ENCODE data around the gene CD151. TPM values are rescaled to one million over a fixed set of nuclear protein-coding genes. Genes with fewer than 3 reads are reported as not detected.

The CD151 gene
- 615 and 663 TPM in 2 replicates for total RNA-seq

DNA sequence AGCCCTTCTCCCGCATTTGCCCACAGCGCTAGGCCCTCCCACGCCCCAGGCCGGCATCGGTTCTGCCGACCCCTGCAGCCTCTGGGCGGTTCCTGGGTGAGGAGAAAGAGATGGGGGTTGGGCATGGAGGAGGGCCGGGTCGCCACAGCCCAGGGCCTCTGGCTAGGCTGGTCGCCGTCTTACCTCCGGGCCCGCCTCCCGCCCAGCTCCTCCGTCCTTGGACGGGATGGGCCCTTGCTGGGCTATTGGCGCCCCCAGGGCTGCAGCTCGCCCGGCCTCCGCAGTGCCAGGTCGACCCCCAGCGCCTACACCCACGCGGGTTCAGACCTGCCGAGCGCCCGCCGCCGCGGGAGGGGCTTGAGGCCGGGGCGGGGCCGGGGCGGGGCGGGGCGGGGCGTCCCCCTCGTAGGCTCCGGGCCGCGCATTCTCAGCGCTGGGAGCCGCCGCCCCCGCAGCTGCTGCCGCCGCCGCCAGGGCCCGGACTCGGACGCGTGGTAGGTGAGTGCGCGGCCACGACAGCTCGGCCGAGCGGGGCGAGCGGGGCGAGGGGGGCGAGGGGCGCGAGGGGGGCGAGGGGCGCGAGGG is at the start of gene CD151:
Gene CD151 (plus strand): TSS at position 424 of the 585 bp plus-strand sequence. CDS start 3,118 bp downstream, outside the sequence.

DNA sequence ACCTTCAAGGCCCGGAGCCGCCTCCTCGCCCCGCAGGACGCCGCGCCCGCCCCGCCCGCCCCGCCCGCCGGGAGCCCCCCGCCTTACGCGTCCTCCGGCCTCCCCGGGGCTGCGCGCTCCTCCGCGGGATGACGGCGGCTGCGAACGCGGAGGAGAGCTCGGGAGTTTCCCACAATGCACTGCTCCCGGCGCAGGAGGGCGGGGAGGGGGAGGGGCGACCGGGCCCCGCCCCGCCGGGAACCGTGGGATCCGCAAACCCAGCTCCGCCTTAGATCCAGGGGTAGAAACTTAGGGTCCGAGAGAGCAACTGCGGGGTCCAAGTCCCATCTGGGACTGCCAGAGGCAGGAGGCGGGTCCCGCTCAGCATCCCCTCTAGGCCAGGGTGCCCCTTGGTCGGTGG is 42.8 kb upstream of the CD151 start, which contains the start of gene CEND1:
Gene CEND1 (minus strand): TSS at position 148 of the 400 bp plus-strand sequence. CDS start 1,514 bp downstream, outside the sequence.

GRCh38 chr11:798093-798713 is 34.5 kb upstream of the CD151 start, which contains the start of gene SLC25A22:
TSS of gene SLC25A22 (minus strand) at chr11:798281. CDS start at chr11:795006, 3,275 bp downstream.

GRCh38 chr11:809287-810039 is 23.3 kb upstream of the CD151 start, which contains the start of gene RPLP2:
TSS of gene RPLP2 (plus strand) at chr11:809967. CDS start at chr11:810235, 268 bp downstream.

DNA sequence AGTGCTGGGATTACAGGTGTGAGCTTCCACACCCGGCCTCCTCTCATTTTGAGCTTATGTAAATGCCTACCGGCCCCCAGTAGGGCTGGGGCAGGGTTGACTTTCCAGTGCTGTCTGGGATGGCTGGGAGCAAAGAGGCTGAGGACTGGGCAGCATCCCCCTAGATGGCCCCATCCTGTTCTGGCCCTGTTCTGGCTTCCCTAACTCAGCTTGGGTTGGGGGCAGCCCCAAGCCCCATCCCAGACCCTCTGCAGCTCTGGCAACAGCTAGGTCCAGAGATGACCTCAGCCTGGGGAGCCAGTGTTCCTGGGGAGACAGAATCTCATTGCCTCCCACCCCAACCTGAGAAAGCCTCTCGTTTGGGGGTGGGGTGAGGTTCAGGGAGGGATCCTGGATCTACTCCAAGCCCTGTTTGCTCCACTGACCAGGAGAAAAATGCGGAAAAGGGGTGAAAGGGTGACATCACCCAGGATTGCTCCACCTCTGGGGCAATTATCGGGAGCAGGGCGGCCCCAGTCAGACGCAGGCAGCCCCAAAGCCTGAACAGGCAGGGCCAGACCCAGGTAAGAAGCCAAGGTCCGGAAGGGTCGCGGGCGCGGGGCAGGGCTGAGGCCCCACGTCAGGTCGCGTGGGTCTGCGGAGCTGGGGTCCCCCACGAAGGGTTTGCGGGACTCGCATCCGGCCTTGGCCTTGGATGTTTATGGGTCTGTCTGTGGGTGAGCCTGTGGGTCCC is 14.2 kb upstream of the CD151 start, which contains the start of gene PNPLA2:
Gene PNPLA2 (plus strand): TSS at position 519 of the 733 bp plus-strand sequence. CDS start 805 bp downstream, outside the sequence.

GRCh38 chr11:827897-828192 is 4.9 kb upstream of the CD151 start, which contains the start of gene CRACR2B:
TSS of gene CRACR2B (plus strand) at chr11:827919. CDS start at chr11:828608, 689 bp downstream.

GRCh38 chr11:842370-843002 is 9.7 kb downstream of the CD151 start, which contains the start of the genes POLR2L and TSPAN4:
TSS of gene POLR2L (minus strand) at chr11:842529. CDS start at chr11:842508, 21 bp downstream.
TSS of gene TSPAN4 (plus strand) at chr11:842852. CDS start at chr11:850305, 7,453 bp downstream.

Other genes starting within 250 kb of the CD151 start
- gene IRF7, start 217.0 kb upstream of the CD151 start, total RNA-seq: 4.9 and 5.8 TPM in 2 replicates
- not detected in 2 replicates for gene CDHR5, start 208.0 kb upstream of the CD151 start, total RNA-seq
- 0.43 and 0.47 TPM in 2 replicates for gene SCT, start 205.8 kb upstream of the CD151 start, total RNA-seq
- under 0.01 TPM in 1 of 2 replicates, not detected in the other for gene DRD4, start 195.7 kb upstream of the CD151 start, total RNA-seq
- 28.7 and 43.7 TPM in 2 replicates for gene DEAF1, start 137.7 kb upstream of the CD151 start, total RNA-seq
- gene TMEM80, start 137.1 kb upstream of the CD151 start, total RNA-seq: 3.8 and 5.8 TPM in 2 replicates
- 64.5 and 88.6 TPM in 2 replicates for gene EPS8L2, start 126.7 kb upstream of the CD151 start, total RNA-seq
- 127 and 174 TPM in 2 replicates for gene TALDO1, start 85.5 kb upstream of the CD151 start, total RNA-seq
- 20.5 and 20.8 TPM in 2 replicates for gene GATD1, start 55.5 kb upstream of the CD151 start, total RNA-seq
- 0.69 and 2.0 TPM in 2 replicates for gene CEND1, start 42.9 kb upstream of the CD151 start, total RNA-seq
- gene SLC25A22, start 34.7 kb upstream of the CD151 start, total RNA-seq: 11.8 and 12.5 TPM in 2 replicates
- gene PIDD1, start 27.7 kb upstream of the CD151 start, total RNA-seq: 7.1 and 9.9 TPM in 2 replicates
- 334 and 584 TPM in 2 replicates for gene RPLP2, start 23.0 kb upstream of the CD151 start, total RNA-seq
- gene PNPLA2, start 14.0 kb upstream of the CD151 start, total RNA-seq: 18.8 TPM in 2 replicates
- 0.43 and 2.4 TPM in 2 replicates for gene CRACR2B, start 5.0 kb upstream of the CD151 start, total RNA-seq
- gene POLR2L, start 9.6 kb downstream of the CD151 start, total RNA-seq: 324 and 475 TPM in 2 replicates
- gene TSPAN4, start 9.9 kb downstream of the CD151 start, total RNA-seq: 130 and 162 TPM in 2 replicates
- gene CHID1, start 77.9 kb downstream of the CD151 start, total RNA-seq: 42.7 and 63.5 TPM in 2 replicates
- gene AP2A2, start 92.9 kb downstream of the CD151 start, total RNA-seq: 22.9 and 27.0 TPM in 2 replicates
- gene MUC6, start 203.8 kb downstream of the CD151 start, total RNA-seq: not detected in 2 replicates
- gene MUC2, start 241.9 kb downstream of the CD151 start, total RNA-seq: not detected in 2 replicates

All from bronchial smooth muscle cell (primary cell).